HG03571 (cell line): ENCODE measurements around the gene PGA5.

Experiments
- ATAC-seq: cut with Tn5 transposase; IDR thresholded peaks from one replicate; pipeline ENCODE4 v1.9.1; 2021; ENCODE audit not compliant: unreplicated experiment

Gene PGA5

DNA sequence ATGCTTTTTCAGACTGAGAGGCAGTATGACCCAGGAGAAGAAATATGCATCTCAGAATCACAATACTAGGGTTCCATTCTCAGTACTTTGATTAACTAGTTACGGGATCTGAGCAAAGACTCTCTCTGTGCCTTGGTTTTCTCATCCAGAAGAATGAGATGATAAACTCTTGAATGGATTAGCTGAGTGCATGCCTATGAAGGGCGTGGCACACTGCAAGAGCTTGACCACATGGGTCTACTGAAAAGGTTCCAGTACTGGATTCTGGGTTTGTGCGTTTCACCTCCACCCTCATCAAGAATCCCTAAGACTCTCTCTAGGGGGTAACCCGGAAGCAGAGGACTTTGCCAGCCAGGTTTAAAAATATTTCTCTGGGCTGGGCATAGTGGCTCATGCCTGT lies 25.6 kb downstream of the PGA5 start:
- ATAC-seq, result no peak

DNA sequence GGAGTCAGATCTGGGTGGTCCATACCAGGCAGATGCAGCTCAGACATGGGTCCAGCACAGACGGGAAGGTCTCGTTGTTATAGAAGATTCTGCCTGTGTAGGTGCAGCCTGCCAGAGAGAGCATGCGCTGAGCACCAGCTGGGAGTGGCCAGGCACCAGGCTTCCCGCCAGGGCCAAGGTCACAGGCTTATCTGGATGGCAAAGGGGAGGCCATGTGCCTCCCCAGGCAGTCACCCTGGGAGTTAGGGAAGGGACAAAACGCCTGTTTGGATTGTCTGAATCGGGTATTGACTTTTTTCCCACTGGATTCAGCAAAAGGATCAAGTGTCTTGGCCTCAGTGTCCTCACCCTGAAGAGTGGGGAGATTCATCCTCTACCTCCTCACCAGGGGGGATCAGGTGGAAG lies 26.5 kb downstream of the PGA5 start:
- ATAC-seq, result no peak

DNA sequence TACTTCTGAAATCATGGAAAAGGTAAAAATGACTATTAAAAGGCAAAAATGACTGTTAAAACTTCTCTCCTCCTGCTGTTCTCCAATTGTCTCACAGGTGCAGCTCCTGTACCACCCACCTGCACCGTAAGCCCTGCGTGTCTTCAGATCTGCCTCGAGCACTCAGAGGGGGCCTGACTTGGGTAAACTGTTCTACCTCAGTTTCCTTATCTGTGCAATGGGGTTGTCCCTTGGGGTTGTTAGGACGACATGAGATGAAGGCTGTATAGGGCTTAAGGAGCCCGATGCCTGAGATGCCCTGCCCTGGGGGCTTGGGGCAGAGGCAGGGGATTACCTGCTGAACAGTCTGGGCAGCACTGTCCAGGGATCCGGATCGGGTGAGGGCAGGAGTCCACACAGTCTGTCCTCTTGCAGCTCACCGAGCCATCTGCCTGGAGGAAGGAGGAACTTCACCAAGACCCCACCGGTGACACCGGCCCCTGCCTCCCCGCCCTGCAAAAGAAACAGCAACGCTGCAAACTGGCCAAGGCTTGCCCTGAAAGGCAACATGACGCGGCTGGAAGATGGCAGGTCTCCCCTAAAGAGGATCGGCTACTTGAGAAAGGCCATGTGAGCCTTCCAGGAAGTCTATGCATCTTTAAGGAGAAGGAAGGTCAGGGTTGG lies 27.7 kb downstream of the PGA5 start:
- ATAC-seq, result no peak

DNA sequence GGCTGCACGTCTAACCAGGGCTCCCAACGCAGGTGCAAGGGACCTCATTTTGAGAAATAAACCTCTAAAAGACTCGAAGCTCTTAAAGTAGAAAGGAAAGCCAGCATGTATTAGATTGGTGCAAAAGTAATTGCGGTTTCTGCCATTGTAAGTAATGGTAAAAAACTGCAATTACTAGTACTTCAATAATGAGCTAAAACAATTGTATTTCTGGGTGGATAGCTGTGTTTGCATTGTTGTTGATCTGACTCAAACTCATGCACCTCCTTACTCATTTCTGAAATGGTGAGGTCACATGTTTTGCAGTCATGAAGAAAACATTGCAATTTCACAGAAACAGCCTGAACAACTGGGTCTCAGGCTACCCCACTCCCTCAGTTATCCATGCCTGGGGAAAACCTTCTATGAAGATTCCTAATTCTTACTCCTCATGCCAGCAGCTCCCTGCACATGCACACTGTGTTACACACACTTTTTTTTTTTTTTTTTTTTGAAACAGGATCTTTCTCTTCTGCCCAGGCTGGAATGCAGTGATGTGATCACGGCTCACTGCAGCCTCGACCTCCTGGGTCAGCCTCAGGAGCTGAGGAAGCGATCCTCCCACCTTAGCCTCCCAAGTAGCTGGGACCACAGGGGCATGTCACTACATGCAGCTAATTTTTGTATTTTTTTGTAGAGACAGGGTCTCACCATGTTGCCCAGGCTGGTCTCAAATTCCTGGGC lies 29.5 kb downstream of the PGA5 start:
- ATAC-seq, result no peak

DNA sequence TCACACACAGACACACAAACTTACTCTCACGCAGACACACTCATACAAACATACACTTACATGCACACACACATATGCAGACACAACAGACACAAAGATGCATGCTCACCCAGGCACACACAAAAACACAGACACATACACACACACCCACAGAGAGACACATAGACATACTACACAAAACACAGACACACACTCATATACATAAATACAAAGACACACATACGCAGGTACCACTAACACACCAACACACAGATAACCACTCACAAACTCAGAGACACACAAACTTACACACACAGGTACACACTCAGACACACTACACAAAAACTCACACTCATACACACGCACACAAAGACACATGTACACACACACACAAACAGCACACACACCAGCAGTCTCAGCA lies 31.8 kb downstream of the PGA5 start:
- no peak for ATAC-seq

DNA sequence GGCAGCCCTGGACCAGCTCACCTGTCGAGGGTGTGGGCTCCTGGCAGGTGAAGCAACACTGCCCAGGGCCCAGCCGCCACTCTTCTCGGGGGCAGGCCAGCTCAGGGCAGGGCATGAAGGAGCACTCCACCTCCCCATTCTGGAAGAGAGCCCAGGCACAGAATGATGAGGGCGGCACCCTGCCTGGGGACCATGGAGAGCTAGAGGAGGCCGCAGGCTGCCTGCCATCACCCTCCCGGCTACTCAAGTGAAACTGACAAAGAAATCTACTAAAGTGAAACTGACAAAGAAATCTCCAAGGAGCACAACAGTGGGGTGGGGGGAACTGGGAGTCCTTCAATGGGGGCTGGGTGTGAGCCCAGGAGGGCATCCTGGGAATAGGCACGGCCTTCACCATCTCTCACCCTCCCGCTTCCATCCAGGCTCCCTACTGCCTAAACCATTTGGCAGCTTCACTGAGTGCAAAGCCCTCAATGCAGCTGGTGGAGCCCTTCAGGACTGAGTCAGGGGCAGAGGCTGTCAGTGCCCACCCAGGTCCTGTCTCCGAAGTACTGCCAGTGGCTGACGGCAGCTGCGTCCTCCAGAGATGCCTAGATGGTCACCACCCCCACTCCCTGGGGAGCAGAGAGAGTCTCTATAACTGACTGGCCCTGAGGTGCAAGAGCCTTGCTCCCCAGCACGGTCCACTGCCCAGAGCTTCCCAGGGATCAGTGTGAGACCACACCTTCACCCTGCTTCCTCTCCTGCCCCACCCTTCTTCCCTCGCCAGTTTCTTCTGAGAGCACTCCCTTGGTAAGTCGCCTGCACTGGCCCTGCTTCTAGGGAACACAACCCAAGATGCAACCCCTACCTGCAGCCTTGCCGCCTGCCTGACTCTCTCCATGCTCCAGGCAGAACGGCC lies 32.5 kb downstream of the PGA5 start:
- no peak for ATAC-seq

DNA sequence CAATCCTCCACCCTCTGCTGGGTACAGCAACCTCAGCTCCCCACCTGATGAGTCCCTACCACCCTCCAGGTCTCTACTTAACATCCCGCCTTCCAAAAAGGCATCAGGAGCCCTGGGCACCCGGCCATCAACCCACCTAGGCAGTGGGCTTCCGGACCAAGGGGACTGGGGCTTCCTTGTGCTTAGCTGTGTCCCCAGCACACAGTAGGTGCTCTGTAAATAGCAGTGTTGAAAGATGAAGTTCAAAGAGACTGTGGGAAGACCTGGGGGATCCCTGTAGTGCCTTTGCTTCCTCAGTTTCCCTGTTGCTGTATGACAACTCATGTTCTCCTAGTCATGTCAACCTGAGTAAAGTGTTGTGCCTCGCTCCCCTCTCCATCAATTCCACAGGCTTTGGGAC lies 33.1 kb downstream of the PGA5 start:
- ATAC-seq, result no peak

DNA sequence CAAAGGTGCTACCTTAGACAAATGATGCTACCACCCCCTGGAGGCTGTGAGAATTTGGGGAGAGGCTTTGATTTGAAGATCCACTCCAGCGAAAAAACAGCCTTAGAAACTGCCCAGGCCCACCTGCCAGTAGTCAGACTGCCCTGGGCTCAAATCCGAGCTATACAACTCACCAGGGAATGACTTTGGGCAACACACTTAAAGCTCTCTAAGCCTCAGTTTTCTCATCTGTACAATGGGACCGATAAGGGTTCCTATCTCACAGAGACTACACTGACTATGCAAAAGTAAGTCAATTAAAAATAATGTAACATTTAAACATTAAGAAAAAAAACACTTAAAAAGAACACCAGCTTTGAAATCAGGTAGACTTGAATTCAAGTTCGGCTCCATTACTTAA lies 34.2 kb downstream of the PGA5 start:
- no peak for ATAC-seq

DNA sequence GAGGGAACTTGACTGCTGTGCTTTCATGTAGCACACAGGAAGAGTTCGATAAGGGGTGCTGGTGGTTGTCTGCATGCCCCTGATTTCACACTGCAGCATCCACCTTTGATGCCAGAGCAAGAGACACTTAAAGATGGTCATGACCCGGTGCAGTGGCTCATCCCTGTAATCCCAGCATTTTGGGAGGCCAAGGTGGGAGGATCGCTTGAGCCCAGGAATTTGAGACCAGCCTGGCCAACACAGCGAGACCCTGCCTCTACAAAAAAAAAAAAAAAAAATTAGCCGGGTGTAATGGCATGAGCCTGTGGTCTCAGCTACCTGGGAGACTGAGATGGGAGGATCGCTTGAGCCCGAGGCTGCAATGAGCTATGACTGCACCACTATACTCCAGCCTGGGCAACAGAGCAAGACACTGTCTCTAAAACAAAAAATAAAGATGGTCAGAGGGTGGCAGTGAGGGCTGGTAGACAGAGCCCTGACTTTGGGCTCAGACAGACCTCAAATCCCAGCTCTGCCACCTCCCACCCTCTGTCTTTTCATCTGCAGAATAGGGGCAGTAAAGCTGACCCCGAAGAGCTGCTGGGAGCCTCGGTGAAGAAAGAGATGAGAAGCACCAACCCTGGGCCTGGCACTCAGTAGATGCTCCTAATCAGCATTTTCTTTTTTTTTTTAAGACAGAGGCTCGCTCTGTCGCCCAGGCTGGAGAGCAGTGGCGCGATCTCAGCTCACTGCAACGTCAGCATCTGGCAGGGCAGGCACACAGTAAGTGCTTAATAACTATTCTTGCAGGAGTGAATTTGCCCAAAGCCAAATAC lies 36.4 kb downstream of the PGA5 start:
- no peak for ATAC-seq

DNA sequence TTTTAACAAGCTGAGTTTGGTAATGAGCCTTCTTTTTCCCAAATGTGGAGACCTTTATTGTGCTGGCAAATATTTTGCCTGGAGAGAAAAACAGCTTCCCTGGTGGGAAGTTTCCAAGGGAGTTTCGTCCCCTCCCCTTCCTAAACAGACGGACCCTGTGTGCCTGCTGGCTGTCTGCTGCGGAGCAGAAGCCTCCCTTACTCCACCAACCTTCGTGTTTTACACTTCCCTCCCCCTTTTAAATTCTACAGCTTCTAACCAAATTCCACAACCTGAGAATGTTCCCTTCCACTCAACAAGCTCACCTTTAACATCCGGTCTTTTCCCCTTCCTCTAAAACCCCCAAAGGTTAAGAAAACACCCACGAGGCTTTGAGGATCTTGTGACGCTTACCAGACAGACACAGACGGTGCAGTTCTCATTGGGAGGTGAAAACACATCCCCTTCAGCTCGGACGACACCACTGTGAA lies 37.1 kb downstream of the PGA5 start:
- no peak for ATAC-seq

DNA sequence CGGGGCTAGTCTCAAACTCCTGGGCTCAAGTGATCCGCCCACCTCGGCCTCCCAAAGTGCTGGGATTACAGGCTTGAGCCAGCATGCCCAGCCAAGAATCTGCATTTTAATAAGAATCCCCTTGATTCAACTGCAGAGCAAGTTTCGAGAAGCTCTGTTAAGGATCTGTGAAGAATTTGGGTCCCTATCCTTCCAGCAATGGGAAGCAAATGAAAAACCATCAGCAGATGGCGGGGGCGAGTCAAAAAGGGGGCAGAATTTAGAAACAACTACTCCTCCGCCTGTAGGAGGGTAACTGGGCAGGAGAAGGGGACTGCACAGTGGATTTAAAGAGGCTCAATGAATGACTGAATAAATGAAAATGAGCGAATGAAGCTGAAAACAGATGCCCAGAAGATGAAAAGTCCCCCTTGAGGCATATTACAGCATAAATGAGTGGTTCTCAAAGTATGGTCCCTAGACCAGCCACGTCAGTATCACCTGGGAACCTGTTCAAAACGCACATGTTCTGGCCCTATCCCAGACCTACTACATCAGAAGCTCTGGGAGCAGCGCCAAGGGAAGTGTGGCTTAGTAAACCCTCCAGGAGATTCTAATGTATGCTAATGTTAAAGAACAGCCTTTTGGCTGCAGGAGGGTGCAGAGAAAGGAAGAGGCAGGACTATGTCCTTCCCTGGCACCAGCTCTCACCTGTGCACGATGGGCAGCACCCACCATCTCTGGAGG lies 39.1 kb downstream of the PGA5 start:
- ATAC-seq, result no peak

DNA sequence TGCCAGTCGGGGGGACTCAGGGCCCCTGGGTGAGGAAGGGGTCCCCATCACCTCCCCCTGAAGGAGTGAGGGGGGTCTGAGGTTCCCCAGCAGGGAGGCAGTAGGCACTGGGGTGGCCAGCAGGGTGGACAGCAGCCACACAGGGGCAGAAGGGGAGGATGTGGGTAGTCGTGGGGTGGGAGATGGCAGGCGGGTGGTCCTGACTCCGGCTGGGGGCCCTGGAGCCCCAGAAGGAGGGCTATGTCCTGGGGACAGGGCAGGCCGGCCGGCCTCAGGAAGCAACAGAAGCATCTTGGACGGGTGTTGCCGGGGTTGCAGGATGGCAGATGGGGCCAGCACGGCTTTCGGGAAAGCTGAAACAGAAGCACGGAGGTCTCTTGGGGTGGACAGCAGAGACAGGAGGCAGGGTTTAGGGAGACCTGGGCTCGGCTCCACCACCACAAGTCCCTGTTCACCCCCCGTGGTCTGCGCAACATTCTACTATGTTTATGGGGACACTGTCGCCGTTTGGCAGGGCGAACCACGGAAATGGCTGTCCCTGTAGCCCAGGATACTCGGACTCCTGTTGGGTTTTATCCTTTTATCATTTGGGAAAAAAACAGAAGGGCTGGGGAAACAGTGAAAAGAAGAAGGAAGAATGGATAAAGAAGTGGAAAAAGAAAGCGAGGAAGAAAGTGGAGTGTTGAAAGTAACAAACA lies 40.1 kb downstream of the PGA5 start:
- no peak for ATAC-seq

DNA sequence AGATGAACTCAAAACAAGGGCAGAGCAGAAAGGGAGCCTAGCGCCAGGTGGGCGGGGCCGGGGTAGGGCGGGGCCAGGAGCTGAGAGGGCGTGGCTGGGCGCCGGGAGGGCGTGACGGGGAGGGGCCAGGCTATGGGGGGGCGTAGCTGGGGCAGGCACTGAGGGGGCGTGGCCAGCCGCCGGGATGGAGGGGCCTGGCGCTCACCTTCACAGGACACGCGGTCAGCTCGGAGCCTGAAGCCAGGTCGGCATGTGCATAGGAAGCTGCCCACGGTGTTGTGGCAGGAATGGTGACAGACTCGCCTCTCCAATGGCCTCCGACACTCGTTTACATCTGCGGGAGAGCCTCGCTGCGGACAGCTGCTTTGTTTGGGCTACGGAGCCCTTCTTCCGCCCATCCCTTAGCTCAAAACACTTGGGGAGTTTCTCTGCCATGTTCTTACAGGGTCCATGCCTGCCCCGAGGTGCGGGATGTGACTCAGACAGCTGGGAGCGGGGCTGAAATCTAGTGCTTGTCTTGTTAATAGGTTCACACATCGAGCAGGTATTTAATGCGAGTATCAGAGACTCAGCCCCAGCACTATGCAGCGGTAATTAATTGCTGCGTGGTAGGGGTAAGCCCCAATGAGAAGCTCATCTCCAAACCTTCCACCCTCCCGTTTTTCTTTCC lies 40.7 kb downstream of the PGA5 start:
- ATAC-seq, result no peak

DNA sequence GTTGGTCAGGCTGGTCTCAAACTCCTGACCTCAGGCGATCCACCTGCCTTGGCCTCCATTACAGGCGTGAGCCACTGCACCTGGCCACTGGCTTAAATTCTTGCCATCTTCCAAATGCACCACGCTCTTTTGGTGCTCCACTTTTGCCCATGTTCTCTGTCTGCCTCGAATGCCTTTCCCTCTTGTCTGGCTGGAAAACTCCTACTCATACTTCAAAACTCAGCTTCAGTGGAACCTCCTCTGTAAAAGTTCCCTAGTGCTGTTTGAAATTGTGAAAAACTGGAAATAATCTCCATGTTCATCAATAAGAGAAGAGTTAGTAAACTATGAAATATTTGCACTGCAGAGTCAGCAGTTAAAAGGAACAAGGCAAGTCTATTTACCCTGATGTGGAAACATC lies 42.6 kb downstream of the PGA5 start:
- no peak for ATAC-seq

DNA sequence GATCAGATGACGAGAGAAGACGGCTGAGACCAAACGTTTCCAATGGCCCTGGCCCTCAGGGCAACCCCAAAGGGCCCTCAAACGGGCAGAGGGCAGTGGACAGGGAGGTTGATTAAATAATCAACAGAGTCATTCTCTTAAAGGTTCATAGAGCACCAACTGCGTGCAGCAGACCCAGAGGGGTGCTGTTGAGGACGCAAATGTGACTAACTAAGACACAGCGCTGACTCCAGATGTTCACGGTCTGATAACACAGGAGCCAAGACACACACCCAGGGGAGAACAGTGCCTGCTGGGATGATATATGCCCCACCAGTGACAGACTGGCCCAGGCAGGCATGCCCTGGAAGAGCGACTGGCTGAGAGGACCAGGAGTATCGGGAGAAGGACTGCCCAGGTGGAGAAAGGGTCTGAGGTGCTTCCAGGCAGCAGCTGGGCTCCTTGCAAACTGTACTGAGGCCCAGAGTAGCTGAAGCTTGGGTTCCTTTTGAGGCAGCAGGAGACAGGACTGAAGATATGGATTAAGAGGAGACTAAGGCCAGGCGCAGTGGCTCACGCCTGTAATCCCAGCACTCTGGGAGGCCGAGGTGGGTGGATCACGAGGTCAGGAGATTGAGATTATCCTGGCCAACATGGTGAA lies 46.5 kb downstream of the PGA5 start:
- ATAC-seq, result no peak

DNA sequence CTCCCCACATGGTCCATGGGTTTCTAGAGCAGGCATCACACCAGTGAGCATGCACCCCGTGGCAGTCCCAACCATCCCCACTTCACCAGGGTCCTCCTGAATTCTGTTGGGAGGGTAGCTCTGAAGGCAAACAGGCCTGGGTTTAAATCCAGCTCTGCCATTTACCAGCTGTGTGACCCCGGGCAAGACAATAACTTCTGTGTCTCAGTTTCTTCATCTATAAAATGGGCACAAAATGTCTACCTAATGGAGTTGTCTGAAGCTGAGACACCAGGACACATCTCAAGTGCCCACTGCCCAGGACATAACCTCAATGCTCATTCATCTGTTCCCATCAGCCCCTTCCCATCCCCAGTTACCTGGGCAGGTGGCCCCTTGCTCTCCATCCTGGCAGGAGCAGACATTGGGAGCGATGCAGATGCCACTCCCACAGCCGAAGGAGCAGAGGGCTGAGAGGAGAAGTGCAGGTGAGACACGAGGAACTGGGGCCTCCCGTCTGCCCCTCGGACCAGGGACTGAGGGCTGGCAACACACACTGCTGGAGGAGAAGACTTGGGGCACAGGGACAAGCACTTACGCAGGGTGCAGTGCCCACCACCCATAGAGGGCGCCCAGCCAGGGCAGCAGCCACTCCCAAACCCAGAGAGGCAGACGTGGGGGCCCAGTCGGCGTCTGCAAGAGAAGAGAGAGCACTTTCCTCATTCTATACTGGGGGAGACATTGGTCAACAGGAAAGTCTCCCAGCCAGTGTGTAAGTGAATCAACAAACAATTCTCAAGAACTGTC lies 50.1 kb downstream of the PGA5 start:
- no peak for ATAC-seq

DNA sequence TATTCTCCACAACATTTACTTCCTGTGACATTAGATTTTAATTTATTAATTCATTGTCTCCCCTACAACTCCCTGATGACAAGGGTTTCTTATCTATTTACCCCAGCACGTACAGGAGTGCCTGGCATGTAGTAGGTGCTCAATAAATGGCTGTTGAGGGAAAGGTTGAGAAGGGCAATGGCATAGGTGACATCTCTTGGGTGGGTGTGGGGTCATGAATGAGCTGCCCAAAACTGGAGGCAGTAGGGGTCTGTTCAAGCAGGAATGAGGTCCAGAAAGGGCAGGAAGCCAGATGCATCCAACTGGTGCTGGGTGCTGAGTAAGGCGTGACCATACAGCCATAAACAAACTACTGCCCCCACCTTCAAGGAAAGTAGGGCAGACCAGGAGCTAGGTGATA lies 51.4 kb downstream of the PGA5 start:
- ATAC-seq, result no peak
